DMS 273 treated with DMSO at 0.1 percent for 48 hours (cell line): Measurements from ENCODE around the gene ZBTB4.
"Not testable (repeated sequence)": the region's sequence is repeated elsewhere in the genome, so short reads cannot be mapped to it uniquely, and the experiment has no call there.

Experiments used
- DNase-seq: peaks from one replicate; lab custom pipeline; 2025; lab: John Stamatoyannopoulos, UW

ZBTB4 gene

DNA sequence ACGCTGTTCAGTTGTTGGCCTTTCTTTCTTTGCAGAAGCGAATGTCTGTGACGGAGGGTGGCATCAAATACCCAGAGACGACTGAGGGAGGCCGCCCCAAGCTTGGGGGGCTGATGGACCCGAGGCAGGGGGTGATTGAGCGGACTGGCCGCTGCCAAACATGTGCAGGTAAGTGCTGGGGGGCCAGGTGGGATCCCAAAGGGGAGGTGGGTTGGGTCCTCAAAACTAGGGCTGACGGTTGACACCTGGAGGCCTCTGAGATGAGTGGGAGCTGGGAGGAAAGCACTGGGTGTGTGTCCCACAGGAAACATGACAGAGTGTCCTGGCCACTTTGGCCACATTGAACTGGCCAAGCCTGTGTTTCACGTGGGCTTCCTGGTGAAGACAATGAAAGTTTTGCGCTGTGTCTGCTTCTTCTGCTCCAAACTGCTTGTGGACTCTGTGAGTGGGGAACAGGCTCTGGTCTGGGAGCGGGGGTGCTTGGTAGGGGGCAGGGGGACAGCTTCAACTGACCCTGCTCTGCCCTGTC, 16.5 kb upstream of the ZBTB4 start:
- DNase-seq, result no peak

- DNase-seq, result no peak
Measured at GRCh38 chr17:7493941-7494340, 14.5 kb upstream of the ZBTB4 start.

- DNase-seq, result no peak
Measured at GRCh38 chr17:7491583-7491982, 12.2 kb upstream of the ZBTB4 start.

GRCh38 chr17:7490144-7490543, 10.7 kb upstream of the ZBTB4 start:
- DNase-seq, result no peak

- no peak for DNase-seq
Measured at GRCh38 chr17:7486181-7486580, 6.8 kb upstream of the ZBTB4 start.

- no peak for DNase-seq
Measured at GRCh38 chr17:7484919-7485377, 5.5 kb upstream of the ZBTB4 start.

DNA sequence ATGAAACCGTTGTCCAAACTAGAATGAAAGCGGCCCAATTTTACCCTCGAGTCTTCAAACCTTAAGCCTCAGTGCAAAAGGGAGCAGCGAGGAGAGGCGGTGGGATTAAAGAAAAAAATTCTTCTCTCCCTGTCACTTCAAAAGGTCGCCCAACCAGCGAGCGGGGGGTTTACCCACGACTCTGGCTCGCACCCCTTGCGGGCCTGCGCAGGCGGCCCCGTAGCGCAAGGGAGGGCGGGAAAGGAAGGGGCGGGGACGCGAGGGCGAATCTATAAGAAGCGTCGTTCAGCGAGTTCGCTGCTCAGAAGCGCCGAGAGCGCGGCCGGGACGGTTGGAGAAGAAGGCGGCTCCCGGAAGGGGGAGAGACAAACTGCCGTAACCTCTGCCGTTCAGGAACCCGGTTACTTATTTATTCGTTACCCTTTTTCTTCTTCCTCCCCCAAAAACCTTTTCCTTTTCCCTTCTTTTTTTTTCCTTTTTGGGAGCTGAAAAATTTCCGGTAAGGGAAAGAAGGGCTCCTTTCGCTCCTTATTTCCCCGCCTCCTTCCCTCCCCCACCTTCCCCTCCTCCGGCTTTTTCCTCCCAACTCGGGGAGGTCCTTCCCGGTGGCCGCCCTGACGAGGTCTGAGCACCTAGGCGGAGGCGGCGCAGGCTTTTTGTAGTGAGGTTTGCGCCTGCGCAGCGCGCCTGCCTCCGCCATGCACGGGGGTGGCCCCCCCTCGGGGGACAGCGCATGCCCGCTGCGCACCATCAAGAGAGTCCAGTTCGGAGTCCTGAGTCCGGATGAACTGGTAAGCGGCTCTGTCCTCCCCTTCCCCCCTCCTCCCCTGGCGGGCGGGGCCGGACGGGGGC, 4.9 kb upstream of the ZBTB4 start, which contains the start of gene POLR2A:
Gene POLR2A, plus strand, starts transcription at position 300 of the 852 bp plus-strand sequence.
- peak; percentile 84 for DNase-seq

DNA sequence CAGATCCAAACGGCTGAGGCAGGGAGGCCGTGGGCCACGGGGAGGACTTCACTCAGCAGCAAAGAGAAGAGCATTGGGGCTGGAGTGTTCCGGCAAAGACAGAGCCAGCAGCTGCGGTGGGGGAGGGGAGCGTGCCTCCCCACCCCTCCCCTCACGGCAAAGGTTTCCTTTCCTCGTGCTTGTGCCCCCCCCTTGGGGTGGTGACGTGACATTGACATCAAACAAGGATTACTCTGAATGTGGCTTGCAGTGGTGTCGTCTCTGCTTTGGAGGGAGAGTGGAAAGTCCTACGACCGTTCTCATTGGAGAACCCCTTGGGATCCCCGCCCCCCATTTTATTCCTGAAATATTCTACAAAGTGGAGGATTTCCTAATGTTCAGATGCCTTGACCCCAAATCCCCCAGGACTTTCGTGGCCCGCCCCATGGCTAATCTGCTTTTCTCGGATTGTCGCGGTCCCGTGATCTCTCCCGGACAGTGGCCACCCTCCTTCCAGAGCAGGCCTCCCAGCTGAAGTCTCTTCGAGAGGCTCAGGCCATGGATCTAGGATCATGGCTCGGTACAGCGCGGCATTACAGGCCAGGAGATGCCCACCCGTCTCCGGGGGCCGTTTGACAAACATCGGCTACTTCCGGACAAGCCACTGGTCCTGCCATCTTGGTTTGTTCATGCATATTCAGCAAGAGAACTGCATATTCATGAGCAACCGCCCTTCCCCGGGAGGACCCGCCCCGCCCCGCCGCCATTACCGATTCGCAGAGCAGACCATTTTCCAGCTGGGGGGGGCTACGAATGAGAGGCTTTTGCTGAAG, 4.0 kb upstream of the ZBTB4 start:
- peak; percentile 84 for DNase-seq

GRCh38 chr17:7482742-7483088, 3.3 kb upstream of the ZBTB4 start:
- not testable (repeated sequence) for DNase-seq

DNA sequence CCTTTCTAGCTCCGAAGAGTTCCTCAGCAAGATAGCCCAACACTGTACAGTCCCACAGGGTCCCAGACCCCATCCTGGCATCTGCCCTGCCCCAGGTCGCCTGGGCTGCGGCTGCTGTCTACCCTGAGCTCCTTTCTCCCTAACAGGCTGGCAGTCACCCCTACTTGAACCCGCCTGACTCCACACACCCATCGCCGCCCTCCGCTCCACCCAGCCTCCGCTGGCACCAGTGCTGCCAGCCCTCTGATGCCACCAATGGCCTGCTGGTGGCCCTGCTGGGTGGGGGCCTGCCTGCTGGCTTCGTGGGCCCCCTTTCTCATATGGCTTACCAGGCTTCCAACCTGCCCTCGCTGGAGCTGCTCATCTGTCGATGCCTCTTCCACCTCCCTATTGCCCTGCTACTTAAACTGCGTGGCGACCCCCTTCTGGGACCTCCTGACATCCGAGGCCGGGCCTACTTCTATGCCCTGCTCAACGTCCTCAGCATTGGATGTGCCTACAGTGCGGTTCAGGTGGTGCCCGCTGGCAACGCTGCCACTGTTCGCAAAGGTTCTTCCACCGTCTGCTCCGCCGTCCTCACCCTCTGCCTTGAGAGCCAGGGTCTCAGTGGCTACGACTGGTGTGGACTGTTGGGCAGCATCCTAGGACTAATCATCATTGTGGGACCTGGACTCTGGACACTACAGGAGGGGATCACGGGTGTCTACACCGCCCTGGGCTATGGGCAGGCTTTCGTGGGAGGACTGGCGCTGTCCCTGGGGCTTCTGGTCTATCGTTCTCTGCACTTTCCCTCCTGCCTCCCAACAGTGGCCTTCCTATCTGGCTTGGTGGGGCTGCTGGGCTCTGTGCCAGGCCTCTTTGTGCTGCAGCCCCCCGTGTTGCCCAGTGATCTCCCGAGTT, 2.7 kb upstream of the ZBTB4 start:
- DNase-seq, result not testable (repeated sequence)

DNA sequence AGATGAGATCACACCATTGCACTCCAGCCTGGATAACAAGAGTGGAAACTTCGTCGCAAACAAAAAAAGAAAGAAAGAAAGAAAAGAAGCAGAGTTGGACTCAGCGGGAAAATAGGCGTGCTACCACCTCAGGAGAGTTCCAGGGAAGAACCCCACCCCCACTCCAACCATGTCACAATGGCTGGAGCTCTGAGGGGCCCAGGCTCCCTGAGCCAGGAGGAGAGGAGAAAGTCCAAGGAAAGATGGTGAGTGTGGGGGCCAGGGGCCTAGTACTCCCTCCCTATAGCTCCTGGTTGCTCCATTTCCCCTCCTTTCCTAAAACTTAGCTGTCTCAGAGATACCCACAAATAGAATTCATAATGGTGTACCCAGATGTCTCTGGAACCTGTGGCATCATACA, 1.8 kb upstream of the ZBTB4 start, which contains the start of gene SLC35G6:
Gene SLC35G6, plus strand, starts transcription at position 172 of the 400 bp plus-strand sequence. Its CDS starts 71 bp downstream, at position 243.
- not testable (repeated sequence) for DNase-seq

DNA sequence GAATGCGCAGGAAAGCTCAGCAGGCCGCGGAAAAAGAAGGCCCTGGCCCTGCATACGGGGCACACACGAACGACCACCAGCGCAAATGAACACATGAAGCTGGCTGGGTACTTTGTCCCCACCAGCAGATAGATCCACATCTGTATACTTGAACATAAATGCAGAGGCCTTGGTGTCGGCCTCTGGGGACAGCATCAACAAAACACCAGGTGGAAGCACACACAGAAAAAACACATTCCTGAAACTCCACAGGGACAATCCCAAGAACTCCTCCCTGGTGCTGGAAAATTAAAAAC, 606 bp upstream of the ZBTB4 start:
- DNase-seq, result no peak

DNA sequence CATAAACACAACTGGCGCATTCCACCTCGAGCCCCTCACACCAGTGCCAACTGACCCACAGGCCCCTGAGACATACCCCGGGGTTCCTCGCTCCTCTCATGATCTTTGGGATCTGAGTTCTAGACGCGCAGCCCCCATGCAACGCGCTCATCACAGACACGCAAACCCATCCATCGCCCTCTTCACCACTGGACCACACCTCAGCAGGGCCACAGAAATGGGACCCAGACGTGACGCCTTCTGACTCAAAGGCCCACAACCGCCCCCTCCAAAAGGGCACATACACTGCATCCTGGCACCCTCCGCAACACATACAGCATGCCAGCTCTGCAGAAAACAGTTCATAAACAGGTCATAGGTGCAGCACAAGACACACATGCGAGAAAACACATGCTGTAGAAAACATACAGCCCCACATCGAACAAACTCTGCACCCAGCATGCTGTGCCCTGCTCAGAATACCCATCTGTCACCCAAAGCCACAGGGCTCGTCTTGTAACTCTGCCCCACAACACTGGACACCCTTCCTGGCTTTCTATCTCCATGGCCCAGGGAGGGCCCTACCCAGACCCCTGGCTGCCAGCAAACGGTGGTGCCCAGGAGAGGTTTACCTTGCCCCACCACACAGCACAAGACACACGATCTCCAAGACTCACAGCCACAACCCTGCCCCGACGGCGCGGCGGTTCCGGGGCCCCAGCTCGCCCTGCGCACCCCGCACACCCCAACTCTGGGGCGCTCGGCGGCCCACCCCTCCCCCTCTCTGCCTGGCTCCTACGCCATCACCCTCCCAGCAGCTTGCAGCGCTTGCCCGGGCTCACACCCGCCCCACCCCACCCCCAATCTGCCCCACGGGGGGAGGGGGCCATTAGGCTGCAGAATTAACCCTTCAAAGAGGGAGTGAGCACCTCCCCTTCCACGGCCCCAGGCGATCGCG, 887 bp downstream of the ZBTB4 start:
- no peak for DNase-seq

DNA sequence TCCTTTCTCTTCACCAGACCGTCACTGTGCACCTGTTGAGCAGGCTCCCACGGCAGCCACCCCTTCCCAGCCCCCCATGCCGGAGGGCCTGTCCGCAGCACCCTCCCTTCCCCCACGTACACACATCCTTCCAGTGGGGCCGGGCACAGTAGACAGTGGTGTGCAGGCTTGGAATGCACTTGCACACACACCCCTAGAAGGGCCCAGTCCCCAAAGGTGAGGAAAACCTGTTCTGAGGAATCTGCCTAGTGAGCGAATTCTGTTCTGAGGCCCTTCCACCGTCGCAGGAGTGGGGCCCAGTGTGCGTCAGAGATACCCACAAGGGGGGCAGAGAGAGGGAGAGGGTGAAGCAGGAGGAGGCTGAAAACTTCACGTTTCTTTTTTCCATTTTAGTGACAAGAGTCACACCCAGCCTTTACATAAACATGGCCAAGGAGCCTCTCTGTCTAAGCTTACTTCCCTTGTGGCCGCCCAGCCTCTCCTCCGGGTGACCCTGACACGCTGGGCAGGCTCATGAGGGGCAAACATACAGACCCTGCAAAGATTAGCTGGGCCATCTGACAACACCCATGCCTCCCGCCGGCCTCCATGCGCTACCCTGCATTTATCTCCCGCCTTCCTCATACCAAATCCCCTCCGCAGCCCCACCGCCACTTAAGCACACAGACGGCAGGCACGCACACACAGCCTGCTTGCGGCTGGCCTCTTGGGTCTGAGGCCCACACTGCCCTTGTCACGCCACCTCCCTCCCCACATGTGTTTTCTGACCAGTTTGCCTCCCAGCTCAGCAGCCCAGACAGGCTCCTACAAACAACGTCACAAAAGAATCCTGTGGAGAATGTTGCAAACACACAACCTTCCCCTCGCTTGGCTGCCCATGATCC, 1.8 kb downstream of the ZBTB4 start:
- DNase-seq, result no peak

- DNase-seq, result no peak
Measured at GRCh38 chr17:7476951-7477350, 2.5 kb downstream of the ZBTB4 start.

DNA sequence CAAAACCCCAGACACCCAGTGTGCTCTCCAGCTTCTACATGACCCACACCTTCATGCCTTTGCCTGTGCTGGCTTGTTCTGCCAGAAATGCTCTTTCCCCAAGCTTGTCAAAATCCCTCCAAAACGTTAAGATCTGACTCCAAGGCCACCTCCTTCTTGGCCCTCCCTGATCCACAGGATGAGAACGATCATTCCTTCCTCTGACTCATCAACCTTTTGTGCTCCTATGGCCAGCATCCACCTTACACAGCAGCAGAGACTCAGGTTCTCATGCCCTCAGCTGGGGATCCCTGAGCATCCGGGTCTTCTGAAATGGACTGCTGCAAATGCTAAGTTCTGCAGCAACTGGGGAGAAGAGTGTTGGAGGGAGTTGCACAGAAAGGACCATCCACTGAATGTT, 2.9 kb downstream of the ZBTB4 start:
- no peak for DNase-seq

- no peak for DNase-seq
Measured at GRCh38 chr17:7475764-7476422, 3.5 kb downstream of the ZBTB4 start.

- not testable (repeated sequence) for DNase-seq
Measured at GRCh38 chr17:7474767-7475166, 4.7 kb downstream of the ZBTB4 start.

DNA sequence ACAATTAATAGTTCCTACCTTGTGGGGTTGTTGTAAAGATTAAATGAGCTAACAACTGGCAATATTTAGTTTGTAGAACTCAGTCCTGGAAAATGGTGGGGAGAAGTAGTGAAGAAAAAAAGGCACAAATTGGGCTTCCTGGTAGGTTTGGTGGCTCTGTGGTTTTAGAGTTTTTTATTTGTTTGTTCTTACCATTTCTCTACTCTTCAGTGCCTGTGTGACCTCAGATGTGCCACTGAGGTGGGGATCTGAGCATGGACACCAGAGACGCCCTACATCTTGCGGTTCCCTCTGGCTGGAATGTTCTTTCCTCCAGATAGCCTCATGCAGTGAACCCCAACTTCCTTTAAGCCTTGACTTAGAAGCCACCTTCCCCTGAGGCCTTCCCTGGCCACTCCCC, 7.7 kb downstream of the ZBTB4 start:
- no peak for DNase-seq
